NCI-H2227 (cell line): ENCODE data around the gene SLC35E2B.
A peak's percentile ranks its signal among the peaks of the same experiment; 100 is the strongest.
"Not testable (repeated sequence)": the region's sequence is repeated elsewhere in the genome, so short reads cannot be mapped to it uniquely, and the experiment has no call there.

Experiments used
- DNase-seq: peaks from one replicate; lab custom pipeline; 2025; ENCODE audit not compliant: unreplicated experiment; lab: John Stamatoyannopoulos, UW

SLC35E2B gene

GRCh38 chr1:1704284-1704957, 11.8 kb upstream of the SLC35E2B start:
- DNase-seq: not testable (repeated sequence)

- DNase-seq: no peak
These were observed 11.2 kb upstream of the SLC35E2B start for GRCh38 chr1:1703796-1704195.

- DNase-seq: not testable (repeated sequence)
These were observed 9.9 kb upstream of the SLC35E2B start for GRCh38 chr1:1702506-1702905.

GRCh38 chr1:1700557-1700956, 8.0 kb upstream of the SLC35E2B start:
- DNase-seq: not testable (repeated sequence)

GRCh38 chr1:1700067-1700466, 7.5 kb upstream of the SLC35E2B start:
- not testable (repeated sequence) for DNase-seq

GRCh38 chr1:1699061-1699460, 6.5 kb upstream of the SLC35E2B start:
- not testable (repeated sequence) for DNase-seq

- DNase-seq: not testable (repeated sequence)
These were observed 5.0 kb upstream of the SLC35E2B start for GRCh38 chr1:1697358-1698183.

GRCh38 chr1:1696431-1697357, 4.1 kb upstream of the SLC35E2B start:
- DNase-seq: not testable (repeated sequence)

- peak; percentile 85 for DNase-seq
These were observed 276 bp downstream of the SLC35E2B start for GRCh38 chr1:1692324-1692713.

- not testable (repeated sequence) for DNase-seq
These were observed 1.2 kb downstream of the SLC35E2B start for GRCh38 chr1:1691443-1691842.

- DNase-seq: not testable (repeated sequence)
These were observed 3.1 kb downstream of the SLC35E2B start for GRCh38 chr1:1689526-1689925.

GRCh38 chr1:1687846-1688245, 4.7 kb downstream of the SLC35E2B start:
- no peak for DNase-seq

GRCh38 chr1:1684031-1684681, 8.4 kb downstream of the SLC35E2B start:
- no peak for DNase-seq

GRCh38 chr1:1683104-1683905, 9.3 kb downstream of the SLC35E2B start:
- DNase-seq: no peak

- no peak for DNase-seq
These were observed 11.7 kb downstream of the SLC35E2B start for GRCh38 chr1:1680912-1681273.

- no peak for DNase-seq
These were observed 12.3 kb downstream of the SLC35E2B start for GRCh38 chr1:1680031-1680911.

- no peak for DNase-seq
These were observed 13.8 kb downstream of the SLC35E2B start for GRCh38 chr1:1678581-1679380.
